Prostate gland (tissue), 2 donors: Measurements from ENCODE around the gene ZMIZ1. TPM values are rescaled to one million over a fixed set of nuclear protein-coding genes. Genes with fewer than 3 reads are reported as not detected.

Experiments used
- DNase-seq: peaks from one replicate; pipeline ENCODE4 v3.0.0-alpha.2; 2019; ENCODE audit warnings: low spot score
- H3K27ac ChIP-seq, 2 donors: fragments of 200-600 bp; sonication (generic); 2 replicates each; pipeline ENCODE4 v1.5.1; 2017 to 2019
- H3K27me3 ChIP-seq: fragments of 200-600 bp; sonication (generic); replicated peaks from 2 replicates; pipeline ENCODE4 v1.5.1; 2019; ENCODE audit not compliant: insufficient read depth
- H3K36me3 ChIP-seq, 2 donors: fragments of 200-600 bp; sonication (generic); 1 replicate in 1 of 2; 2 replicates in 1 of 2; pipeline versions ENCODE4 v1.5.1 to v1.8.1; 2017 to 2019
- H3K4me1 ChIP-seq: fragments of 200-600 bp; sonication (generic); replicated peaks from 2 replicates; pipeline ENCODE4 v1.5.1; 2019
- H3K4me3 ChIP-seq, 2 donors: fragments of 200-600 bp; sonication (generic); 2 replicates each; pipeline ENCODE4 v1.5.1; 2017 to 2019
- H3K9me3 ChIP-seq: fragments of 200-600 bp; sonication (generic); 2 replicates; pipeline ENCODE4 v1.5.1; 2017
- CTCF ChIP-seq, 4 experiments: fragments of 200-600 bp in 2 of 4; fragments of 450-650 bp in 2 of 4; sonication (generic) in 2 of 4; IDR thresholded peaks; 1 replicate in 3 of 4; 2 replicates in 1 of 4; pipeline ENCODE4 v1.5.1; 2016 to 2019; ENCODE audit warnings: antibody characterized with exemption in 4 of 4, mild to moderate bottlenecking in 2 of 4, moderate library complexity in 2 of 4
- POLR2A ChIP-seq: fragments of 450-650 bp; IDR thresholded peaks from one replicate; pipeline ENCODE4 v1.6.1; 2016; ENCODE audit warnings: antibody characterized with exemption, mild to moderate bottlenecking
- POLR2AphosphoS5 ChIP-seq: sonication (generic); formaldehyde crosslinking; IDR thresholded peaks from one replicate; pipeline ENCODE4 v1.6.1; 2017; ENCODE audit warnings: antibody characterized with exemption
- WGBS: methylation state at CpG from one replicate; pipeline ENCODE4 v1.1.5; 2018; 5-methylcytosine and 5-hydroxymethylcytosine counted together
- intact Hi-C: fragments of 100-400 bp; cut with DNase I; formaldehyde crosslinking; loops from one replicate; pipeline ENCODE4 v1.14.2; 2022
- total RNA-seq, 2 donors: library from RNA; depleted of rRNA; stranded (reverse); fragments of >200 nt; gene quantifications; one replicate each; pipeline ENCODE4 v1.1.0, GENCODE V29; 2016

Gene ZMIZ1
- total RNA-seq, 2 donors from 2014 or later, result 69.6 to 78.5 TPM

DNA sequence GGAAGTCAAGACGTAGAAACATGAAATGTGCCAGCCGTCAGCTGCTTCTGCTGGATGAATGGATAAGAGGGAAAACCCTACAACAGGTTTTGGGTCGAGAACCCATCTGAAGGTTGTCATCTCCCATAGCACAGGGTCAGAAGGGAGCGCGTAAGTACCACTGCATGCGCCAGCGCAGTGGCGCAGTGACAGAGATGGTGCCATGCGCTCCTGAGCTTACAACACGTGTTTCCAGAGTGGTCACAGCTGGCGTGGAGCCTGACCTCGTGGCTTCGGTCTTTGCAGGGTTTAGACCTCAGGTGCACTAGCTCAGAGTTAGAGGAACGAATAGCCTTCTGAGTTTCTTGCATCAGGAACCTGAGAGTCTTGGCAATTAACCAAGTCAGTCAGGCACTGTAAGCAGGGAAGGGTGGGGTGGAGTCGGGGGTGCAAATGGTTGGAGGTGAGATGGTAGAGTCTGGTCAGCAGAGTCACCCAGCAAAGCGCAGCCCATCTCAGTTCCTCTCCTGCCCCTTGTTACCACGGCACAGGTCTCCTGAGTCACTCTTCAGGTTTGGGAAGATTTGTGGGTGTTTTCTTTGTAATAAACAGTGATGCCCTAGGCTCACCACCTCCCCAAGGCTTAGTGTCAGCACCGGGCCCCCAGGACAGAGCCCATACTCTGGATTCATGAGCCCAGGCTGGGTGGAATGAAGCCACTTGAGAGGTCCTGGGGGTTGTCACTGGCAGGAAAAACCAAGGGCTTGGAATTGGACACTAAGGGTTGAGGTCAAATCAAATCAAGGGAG lies 194.4 kb downstream of the ZMIZ1 start:
- Histone ChIP-seq H3K27ac (no peak overlapping the region), H3K4me1 (peaks cover 15% of the 10 kb centered on the region), H3K27me3 (no peaks in the 10 kb centered on the region), H3K9me3 (no peaks in the 10 kb centered on the region), H3K4me3 (no peak overlapping the region), H3K36me3 (no peaks in the 10 kb centered on the region)
- WGBS, result 80% methylated on average over 18 of the region's 18 CpGs
- intact Hi-C loops, result no loop called here
- DNase-seq, result no peak
- TF ChIP-seq POLR2AphosphoS5 (no peak), CTCF (IDR thresholded peaks at IDR 0.05) (no peak), POLR2A (no peak)

GRCh38 chr10:79263939-79264338 lies 195.2 kb downstream of the ZMIZ1 start:
- TF ChIP-seq CTCF (IDR thresholded peaks at IDR 0.05) (no peak), POLR2AphosphoS5 (no peak), POLR2A (no peak)
- Histone ChIP-seq H3K4me1 (peaks cover 15% of the 10 kb centered on the region), H3K36me3 (no peaks in the 10 kb centered on the region), H3K9me3 (no peaks in the 10 kb centered on the region), H3K27ac (peak overlapping the region in 1 of 2 donors; percentile 14), H3K4me3 (no peak overlapping the region), H3K27me3 (no peaks in the 10 kb centered on the region)
- intact Hi-C loops, result no loop called here
- WGBS, result 77% methylated on average over 10 of the region's 10 CpGs
- no peak for DNase-seq

DNA sequence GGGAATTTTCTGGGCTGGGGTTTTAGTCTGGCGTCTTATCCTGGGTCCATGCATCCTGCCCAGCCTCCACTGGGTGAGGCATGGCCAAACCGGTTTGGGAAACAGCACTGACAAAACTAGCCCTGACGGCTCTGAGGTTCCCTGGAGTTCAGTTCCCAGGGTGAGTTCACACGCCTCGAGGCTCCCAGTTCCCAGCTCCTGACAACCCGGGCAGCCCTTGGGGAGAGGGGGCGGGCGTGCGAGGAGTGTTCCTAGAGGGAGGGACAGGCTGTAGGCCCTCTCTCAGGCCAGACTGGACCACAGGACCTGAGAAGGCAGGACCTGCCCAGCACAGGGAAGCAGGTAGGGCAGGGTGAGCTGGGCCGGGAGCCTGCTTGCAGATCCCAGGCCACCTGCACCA lies 196.2 kb downstream of the ZMIZ1 start:
- peak; percentile 59 for DNase-seq
- intact Hi-C loops, result no loop called here
- H3K27me3 ChIP-seq, result no peaks in the 10 kb centered on the region
- H3K9me3 ChIP-seq, result no peaks in the 10 kb centered on the region
- H3K27ac ChIP-seq, result peak overlapping the region; percentile 39 to 60
- 38% methylated on average over 10 of the region's 10 CpGs for WGBS
- no peaks in the 10 kb centered on the region for H3K36me3 ChIP-seq
- TF ChIP-seq CTCF (IDR thresholded peaks at IDR 0.05), result no peak
- peak; percentile 52 for TF ChIP-seq POLR2AphosphoS5
- TF ChIP-seq POLR2A, result peak; percentile 33
- no peak overlapping the region for H3K4me3 ChIP-seq
- H3K4me1 ChIP-seq, result peaks cover 16% of the 10 kb centered on the region

GRCh38 chr10:79266084-79266483 lies 197.3 kb downstream of the ZMIZ1 start:
- Histone ChIP-seq H3K9me3 (no peaks in the 10 kb centered on the region), H3K27ac (peak overlapping the region in 1 of 2 donors; percentile 39), H3K36me3 (no peaks in the 10 kb centered on the region), H3K4me1 (peaks cover 14% of the 10 kb centered on the region), H3K27me3 (no peaks in the 10 kb centered on the region), H3K4me3 (no peak overlapping the region)
- no peak for DNase-seq
- intact Hi-C loops, result no loop called here
- TF ChIP-seq CTCF (IDR thresholded peaks at IDR 0.05) (no peak), POLR2AphosphoS5 (no peak), POLR2A (no peak)
- 55% methylated on average over 6 of the region's 6 CpGs for WGBS
